Measurements from ENCODE around the gene NCOA4. TPM values are rescaled to one million over a fixed set of nuclear protein-coding genes. Genes with fewer than 3 reads are reported as not detected.
"Not testable (repeated sequence)": the region's sequence is repeated elsewhere in the genome, so short reads cannot be mapped to it uniquely, and the experiment has no call there.

Gene NCOA4
- total RNA-seq, 1 donor, result 265 TPM

DNA sequence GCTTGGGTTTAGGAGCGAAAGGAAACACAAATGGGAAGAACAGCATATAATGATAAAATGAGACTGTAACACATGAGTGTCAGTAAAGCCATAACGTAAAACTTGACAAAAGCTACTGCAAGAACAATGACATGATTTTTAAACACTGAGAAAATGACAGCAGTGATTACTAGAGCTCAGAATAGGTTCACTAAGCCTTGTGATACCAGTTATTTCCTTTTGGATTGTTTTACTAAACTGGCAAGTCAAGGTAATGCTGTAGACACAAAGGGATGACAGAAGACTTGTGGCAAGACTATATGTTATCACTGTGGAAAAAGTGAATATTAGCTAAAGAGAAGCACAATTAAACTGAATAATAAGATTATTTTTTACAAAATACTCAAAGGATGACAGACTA is 12.7 kb downstream of the NCOA4 start:
- Histone ChIP-seq H3K4me3 (ENCODE audit: low read length) (no peak overlapping the region), H3K27me3 (ENCODE audit: insufficient read depth, low read length) (no peaks in the 10 kb centered on the region), H3K4me1 (ENCODE audit: insufficient read depth, low read length) (peaks cover 54% of the 10 kb centered on the region), H3K9me3 (ENCODE audit: low read depth, low read length) (no peaks in the 10 kb centered on the region)

DNA sequence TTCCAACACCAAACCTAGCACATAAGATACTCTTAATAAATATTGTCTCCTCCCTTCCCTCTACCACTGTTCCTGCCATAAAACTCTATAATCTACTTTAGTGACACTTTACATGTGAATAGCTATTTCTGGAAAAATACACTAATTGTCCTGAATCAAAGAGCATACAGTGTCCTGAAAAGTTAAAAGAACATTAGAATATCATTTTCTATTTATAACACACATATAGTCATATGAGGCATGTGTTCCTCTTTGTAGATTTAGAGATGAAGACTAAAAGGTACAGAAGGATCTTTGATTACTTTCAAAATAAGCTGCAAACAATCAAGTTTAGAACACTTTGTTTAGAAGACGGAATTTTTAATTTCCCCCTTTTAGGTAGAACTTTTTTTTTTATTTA is 13.6 kb downstream of the NCOA4 start:
- Histone ChIP-seq H3K4me3 (ENCODE audit: low read length) (no peak overlapping the region), H3K4me1 (ENCODE audit: insufficient read depth, low read length) (peaks cover 45% of the 10 kb centered on the region), H3K9me3 (ENCODE audit: low read depth, low read length) (no peaks in the 10 kb centered on the region), H3K27me3 (ENCODE audit: insufficient read depth, low read length) (no peaks in the 10 kb centered on the region)

DNA sequence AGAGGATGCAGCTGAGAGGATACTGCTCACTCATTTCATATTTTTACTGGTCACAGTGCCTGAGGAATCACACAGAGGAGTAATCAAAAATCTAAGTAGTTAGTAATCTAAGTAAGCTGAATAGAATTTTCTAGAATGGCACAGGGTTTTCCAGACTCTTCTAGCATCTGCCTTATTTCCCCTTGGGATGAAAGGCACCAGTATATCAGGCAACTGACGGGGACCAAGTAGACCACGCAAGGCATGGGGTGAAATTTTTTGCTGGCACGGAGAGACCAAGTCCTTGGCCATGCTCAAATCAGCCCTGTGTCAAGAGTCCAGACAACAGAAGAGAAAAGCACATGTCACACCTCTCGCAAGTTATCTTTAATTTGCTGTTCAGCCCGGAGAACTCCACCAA is 14.2 kb downstream of the NCOA4 start:
- H3K27me3 ChIP-seq (ENCODE audit: insufficient read depth, low read length), result no peaks in the 10 kb centered on the region

DNA sequence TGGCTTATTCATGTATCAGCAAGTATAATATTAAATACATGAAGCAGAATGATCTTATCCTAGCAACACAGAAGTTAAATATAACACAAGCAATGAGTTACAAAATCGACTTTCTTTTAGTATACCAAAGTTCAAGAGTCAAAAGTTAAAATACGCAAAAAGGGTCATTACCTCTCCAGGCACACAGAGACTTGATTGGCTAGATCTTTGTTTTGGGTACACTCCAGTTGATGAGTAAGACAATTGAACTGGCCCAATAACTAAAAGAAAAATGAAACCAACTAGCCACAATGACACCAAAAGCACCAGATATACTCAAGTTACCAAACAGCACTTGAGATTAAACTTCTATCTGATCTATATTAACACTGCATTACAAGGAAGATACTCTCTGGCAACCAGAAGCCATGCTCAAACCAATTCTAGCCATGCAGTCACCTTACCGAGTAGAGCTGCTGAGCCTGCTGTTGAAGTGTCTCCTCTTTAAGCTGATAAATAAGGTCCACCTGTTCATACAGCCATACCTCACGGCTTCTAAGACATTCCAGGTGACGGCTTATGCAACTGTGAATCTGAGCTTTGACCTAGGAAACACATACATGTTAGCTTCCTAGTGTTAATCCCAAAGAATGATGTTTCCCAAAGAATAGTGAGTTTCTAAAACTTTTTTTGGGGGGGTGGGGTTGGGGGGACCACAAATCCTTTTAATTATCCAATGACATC is 15.6 kb downstream of the NCOA4 start:
- Histone ChIP-seq H3K4me3 (ENCODE audit: low read length) (no peak overlapping the region), H3K4me1 (ENCODE audit: insufficient read depth, low read length) (peaks cover 42% of the 10 kb centered on the region), H3K27me3 (ENCODE audit: insufficient read depth, low read length) (no peaks in the 10 kb centered on the region), H3K9me3 (ENCODE audit: low read depth, low read length) (no peaks in the 10 kb centered on the region)

More for the DNA sequence above, 14.2 kb downstream of the NCOA4 start:
- Histone ChIP-seq H3K4me3 (ENCODE audit: low read length) (no peak overlapping the region), H3K9me3 (ENCODE audit: low read depth, low read length) (no peaks in the 10 kb centered on the region), H3K4me1 (ENCODE audit: insufficient read depth, low read length) (peaks cover 41% of the 10 kb centered on the region)

DNA sequence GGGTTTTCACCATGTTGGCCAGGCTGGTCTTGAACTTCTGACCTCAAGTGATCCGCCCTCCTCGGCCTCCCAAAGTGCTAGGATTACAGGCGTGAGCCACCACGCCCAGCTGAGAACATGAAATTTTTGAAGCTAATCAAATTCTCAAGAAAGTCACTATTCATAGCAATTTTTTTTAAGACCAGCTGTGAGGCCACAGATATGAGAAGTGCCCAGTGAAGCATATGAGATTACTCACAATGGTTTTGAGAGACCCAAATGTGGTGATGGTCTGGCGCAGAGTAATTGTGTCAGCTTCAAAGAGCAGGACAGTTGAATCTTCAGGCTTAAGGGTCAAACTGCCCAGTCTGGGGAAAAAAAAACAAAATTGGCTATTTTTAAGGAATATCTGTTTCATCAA is 16.2 kb downstream of the NCOA4 start:
- Histone ChIP-seq H3K4me3 (ENCODE audit: low read length) (no peak overlapping the region), H3K4me1 (ENCODE audit: insufficient read depth, low read length) (peaks cover 42% of the 10 kb centered on the region), H3K9me3 (ENCODE audit: low read depth, low read length) (no peaks in the 10 kb centered on the region), H3K27me3 (ENCODE audit: insufficient read depth, low read length) (no peaks in the 10 kb centered on the region)

DNA sequence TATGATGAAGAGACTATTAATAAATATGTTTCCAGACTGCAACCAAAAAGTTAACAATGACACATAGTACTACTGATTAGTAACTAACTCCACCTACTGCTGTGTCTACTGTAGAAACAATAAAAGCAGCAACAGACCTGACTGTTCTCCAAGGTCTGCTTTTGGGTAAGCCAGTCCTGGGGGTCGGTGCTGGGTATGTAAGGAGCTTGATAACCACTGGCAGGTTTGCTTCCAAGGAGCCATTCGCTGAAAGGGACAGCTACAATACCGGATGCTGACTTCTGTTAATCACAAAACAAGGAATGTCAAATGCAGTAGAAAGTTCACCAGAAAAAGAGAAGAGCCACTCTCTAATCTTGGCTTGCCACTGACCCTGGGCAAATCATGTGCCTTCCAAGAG is 17.7 kb downstream of the NCOA4 start:
- no peak overlapping the region for H3K4me3 ChIP-seq (ENCODE audit: low read length)
- no peaks in the 10 kb centered on the region for H3K27me3 ChIP-seq (ENCODE audit: insufficient read depth, low read length)
- peaks cover 31% of the 10 kb centered on the region for H3K4me1 ChIP-seq (ENCODE audit: insufficient read depth, low read length)
- H3K9me3 ChIP-seq (ENCODE audit: low read depth, low read length), result no peaks in the 10 kb centered on the region

DNA sequence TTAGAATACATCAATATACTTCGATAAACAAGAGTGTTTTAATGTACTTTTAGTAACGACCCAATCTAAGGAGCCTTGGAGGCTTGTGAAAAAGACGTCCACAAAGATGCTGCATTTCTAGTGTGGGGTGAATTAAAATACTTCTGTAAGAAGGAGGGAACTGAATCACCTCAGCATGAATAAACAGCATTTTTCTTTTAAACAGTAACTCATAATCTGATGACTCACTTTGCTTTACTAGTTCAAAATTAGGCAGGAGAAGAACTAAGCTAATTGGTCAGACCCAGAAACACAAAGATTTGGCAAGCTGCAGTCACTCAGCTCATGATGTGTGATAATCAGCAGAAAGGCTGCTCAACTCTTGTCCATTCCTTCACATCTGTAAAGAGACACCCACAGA is 24.2 kb downstream of the NCOA4 start:
- H3K9me3 ChIP-seq (ENCODE audit: low read depth, low read length), result no peaks in the 10 kb centered on the region
- H3K27me3 ChIP-seq (ENCODE audit: insufficient read depth, low read length), result no peaks in the 10 kb centered on the region
- no peak overlapping the region for H3K4me3 ChIP-seq (ENCODE audit: low read length)
- H3K4me1 ChIP-seq (ENCODE audit: insufficient read depth, low read length), result peaks cover 21% of the 10 kb centered on the region

DNA sequence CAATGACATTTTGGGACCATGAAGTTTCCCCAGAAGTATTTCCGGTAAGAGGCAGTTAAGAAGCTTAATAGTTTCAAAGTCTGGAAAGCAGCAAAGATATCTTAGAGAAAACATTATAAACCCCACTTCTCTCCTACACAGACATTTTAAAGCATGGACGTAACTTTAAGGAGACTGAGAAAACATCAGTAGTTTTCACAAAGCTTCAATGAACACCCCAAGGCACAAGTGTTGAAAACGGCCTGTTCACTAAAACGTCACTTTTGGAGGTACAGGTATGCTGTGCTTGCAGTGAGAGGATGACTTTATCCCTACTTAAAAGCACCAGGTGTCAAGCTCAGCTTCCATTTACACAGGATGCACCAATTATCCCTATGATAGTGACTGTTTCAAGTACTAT is 25.0 kb downstream of the NCOA4 start:
- Histone ChIP-seq H3K27me3 (ENCODE audit: insufficient read depth, low read length) (no peaks in the 10 kb centered on the region), H3K9me3 (ENCODE audit: low read depth, low read length) (no peaks in the 10 kb centered on the region), H3K4me3 (ENCODE audit: low read length) (no peak overlapping the region)

DNA sequence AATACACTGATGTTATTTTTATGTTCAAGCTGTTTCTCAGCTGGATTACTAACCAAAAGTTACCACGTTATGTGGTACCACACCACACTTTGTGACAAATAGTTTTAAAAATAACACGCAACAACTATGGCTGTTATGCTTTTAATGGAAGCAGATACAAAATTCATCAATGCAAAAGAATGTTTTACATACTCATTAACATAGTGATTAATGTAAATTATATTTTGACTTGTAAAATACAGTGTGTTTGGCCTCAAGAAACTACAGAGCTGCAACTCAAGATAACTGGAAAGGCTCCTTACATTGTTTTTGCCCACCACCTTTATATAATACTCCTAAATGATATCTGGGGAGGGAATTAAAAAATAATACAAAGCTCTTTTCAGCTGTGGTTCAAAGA is 25.5 kb downstream of the NCOA4 start:
- Histone ChIP-seq H3K4me3 (ENCODE audit: low read length) (no peak overlapping the region), H3K27me3 (ENCODE audit: insufficient read depth, low read length) (no peaks in the 10 kb centered on the region), H3K4me1 (ENCODE audit: insufficient read depth, low read length) (peaks cover 11% of the 10 kb centered on the region), H3K9me3 (ENCODE audit: low read depth, low read length) (no peaks in the 10 kb centered on the region)

More for the DNA sequence above, 25.0 kb downstream of the NCOA4 start:
- H3K4me1 ChIP-seq (ENCODE audit: insufficient read depth, low read length), result peaks cover 15% of the 10 kb centered on the region

DNA sequence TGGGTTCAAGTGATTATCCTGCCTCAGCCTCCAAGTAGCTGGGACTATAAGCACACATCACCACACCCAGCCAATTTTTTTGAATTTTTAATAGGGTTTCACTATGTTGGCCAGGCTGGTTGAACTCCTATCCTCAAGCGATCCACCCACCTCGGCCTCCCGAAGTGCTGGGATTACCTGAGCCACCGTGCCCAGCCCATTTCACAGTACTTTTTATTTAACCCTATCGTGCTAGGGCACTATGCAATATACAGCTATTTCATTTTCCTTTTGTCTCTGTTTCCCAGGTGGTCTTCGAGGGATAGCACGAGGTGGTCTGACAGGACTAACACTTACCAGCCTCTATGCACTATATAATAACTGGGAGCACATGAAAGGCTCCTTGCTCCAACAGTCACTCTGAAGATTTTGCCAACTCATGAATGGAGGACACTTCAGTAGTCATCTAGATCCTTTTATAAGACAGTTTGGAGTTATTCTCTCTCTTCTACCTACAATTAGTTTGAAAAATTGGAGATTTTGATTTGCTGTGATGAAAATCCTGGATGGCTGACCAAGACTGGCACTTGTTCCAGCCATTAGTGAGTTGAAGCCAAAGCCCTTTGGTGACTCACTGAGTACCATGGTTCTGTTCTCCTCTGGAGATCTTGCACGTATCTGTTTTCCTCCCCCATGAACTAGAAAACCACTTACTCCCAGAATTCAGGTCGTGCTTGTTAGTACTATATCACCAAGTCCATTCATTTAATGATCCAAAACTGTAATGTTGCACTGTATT is 27.3 kb downstream of the NCOA4 start:
- no peaks in the 10 kb centered on the region for H3K27me3 ChIP-seq (ENCODE audit: insufficient read depth, low read length)
- H3K9me3 ChIP-seq (ENCODE audit: low read depth, low read length), result no peaks in the 10 kb centered on the region
- no peak overlapping the region for H3K4me3 ChIP-seq (ENCODE audit: low read length)
- no peaks in the 10 kb centered on the region for H3K4me1 ChIP-seq (ENCODE audit: insufficient read depth, low read length)

DNA sequence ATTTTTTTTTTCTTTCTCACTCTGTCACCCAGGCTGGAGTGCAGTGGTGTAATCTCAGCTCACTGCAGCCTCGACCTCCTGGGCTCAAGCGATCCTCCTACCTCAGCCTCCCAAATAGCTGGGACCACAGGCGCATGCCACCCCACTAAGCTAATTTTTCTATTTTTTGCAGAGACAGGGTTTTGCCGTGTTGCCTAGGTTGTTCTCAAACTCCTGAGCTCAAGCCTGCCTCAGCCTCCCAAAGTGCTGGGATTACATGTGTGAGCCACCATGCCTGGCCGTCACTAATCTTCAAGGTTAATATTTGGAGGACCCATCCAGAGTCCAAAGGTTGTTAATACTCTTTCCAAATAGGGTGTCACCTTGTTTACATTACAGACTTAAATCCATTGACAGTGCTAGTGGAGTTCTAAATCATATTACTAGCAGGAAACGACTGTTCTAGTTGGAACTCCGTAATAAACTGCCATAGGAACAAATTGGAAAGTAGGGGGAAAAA is 28.2 kb downstream of the NCOA4 start:
- not testable (repeated sequence) for H3K4me3 ChIP-seq (ENCODE audit: low read length); H3K4me1 ChIP-seq (ENCODE audit: insufficient read depth, low read length); H3K27me3 ChIP-seq (ENCODE audit: insufficient read depth, low read length); H3K9me3 ChIP-seq (ENCODE audit: low read depth, low read length)

DNA sequence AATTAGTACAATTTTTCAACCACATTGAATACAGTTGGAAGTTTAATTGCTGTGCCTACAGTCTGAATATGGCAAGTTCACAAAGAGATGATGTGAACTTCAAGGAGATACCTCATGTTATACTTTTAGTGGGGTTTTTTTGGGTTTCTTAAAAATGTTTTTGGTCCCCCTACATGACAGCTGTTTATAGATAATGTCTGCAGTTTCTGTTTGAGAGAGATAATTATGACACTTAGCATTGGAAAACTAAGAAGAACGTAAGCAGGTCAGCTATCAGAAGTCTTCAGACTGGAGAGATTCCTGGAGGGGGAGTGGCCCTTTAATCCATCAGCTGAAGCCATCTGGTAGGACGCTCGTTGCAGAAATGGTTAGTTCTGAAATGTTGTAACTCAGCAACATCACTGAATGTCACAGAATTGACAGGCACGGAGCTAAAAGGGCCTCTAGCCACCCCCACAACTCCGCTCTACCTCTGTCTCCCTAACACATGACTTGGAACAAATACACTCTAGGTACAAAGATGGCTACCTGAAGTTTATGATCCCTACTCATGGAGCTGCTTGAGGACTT is 29.2 kb downstream of the NCOA4 start:
- no peaks in the 10 kb centered on the region for H3K4me1 ChIP-seq (ENCODE audit: insufficient read depth, low read length)
- no peak overlapping the region for H3K4me3 ChIP-seq (ENCODE audit: low read length)
- H3K9me3 ChIP-seq (ENCODE audit: low read depth, low read length), result no peaks in the 10 kb centered on the region
- H3K27me3 ChIP-seq (ENCODE audit: insufficient read depth, low read length), result no peaks in the 10 kb centered on the region

DNA sequence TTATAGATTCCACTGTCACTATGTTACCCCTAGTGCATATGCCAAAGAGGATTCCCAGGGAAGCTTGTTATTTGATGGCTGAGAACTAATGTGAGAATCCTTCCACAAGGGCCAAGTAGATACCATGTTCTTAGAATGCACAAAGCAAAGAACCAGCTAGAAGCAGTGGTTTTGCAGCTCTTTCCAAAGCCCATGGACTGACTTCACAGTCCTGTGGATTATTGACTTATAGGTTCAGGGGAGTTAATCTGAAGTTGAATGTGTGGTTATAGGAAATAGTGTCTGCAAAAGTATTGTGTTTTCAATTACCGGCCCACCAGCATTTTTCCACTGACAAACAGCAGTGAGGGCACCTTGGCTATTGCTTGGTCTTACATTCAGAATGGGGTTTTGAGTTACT is 29.9 kb downstream of the NCOA4 start:
- Histone ChIP-seq H3K9me3 (ENCODE audit: low read depth, low read length) (no peaks in the 10 kb centered on the region), H3K4me3 (ENCODE audit: low read length) (no peak overlapping the region), H3K4me1 (ENCODE audit: insufficient read depth, low read length) (no peaks in the 10 kb centered on the region), H3K27me3 (ENCODE audit: insufficient read depth, low read length) (no peaks in the 10 kb centered on the region)

DNA sequence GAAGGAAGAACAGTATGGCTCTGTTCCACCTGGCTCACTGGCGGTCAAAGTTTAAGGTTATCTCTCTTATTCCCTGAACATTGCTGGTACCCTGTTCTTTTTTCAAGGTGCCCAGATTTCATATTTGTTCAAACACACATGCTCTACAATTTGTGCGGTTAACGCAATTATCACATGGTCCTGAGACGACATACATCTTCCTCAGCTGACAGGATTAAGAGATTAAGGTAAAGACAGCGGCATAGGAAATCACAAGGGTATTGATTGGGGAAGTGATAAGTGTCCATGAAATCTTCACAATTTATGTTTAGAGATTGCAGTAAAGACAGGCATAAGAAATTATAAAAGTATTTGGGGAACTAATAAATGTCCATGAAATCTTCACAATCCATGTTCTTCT is 30.5 kb downstream of the NCOA4 start:
- H3K9me3 ChIP-seq (ENCODE audit: low read depth, low read length); H3K4me1 ChIP-seq (ENCODE audit: insufficient read depth, low read length); H3K4me3 ChIP-seq (ENCODE audit: low read length); H3K27me3 ChIP-seq (ENCODE audit: insufficient read depth, low read length): not testable (repeated sequence)

DNA sequence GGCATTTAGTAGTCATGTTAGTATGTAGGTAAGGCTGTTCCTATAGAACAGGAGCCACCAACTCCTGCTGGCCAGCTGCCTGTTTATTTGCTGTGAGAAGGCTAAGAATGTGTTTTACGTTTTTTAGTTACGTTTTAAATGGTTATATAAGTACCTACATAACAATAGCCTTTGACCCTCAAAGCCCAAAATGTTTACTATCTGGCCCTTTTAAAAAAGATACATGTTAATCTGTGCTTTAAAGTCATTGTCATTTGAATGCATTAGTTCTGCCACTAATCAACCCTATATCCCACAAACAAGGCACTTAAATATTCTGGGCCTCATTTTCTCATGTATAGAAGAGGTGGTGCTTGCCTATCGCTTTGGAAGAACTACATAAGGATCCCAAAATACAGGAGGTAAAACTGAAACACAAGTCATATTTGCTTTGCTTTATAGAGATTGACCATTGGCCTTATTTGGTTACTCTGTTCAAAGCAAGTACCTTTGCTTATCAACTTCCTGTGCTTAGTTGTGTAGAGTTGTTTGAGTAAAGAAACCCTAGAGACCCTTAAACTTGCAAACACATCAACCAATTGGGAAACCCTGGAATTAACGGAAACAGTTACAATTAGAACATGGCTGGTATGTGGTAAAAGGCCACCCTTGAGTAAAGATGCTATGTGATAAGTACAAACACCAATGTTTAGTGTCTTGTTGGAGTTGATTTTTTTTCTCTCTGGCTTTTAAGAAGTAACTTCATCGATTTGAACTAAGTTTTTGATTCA is 32.2 kb downstream of the NCOA4 start:
- no peaks in the 10 kb centered on the region for H3K27me3 ChIP-seq (ENCODE audit: insufficient read depth, low read length)
- no peaks in the 10 kb centered on the region for H3K9me3 ChIP-seq (ENCODE audit: low read depth, low read length)
- no peaks in the 10 kb centered on the region for H3K4me1 ChIP-seq (ENCODE audit: insufficient read depth, low read length)

More for the DNA sequence above, 32.2 kb downstream of the NCOA4 start:
- H3K4me3 ChIP-seq (ENCODE audit: low read length), result no peak overlapping the region
